IMR-90 (cell line): ENCODE data around the gene SORCS1. TPM values are rescaled to one million over a fixed set of nuclear protein-coding genes. Genes with fewer than 3 reads are reported as not detected.

Experiments
- ATAC-seq: fragments of 200-7000 bp; cut with Tn5 transposase; 2 replicates; pipeline ENCODE4 v1.9.1; 2020; ENCODE audit warnings: low read depth, mild to moderate bottlenecking, moderate library complexity
- BruUV-seq: library from RNA; stranded (reverse); fragments of 400-500 nt; replicated peaks from 2 replicates; lab custom pipeline; 2021; lab: Mats Ljungman, UMichigan
- CTCF ChIA-PET: fragments of 300-600 bp; formaldehyde crosslinking; extraction: SDS; loops from one replicate; lab custom pipeline; 2021; ENCODE audit warnings: antibody characterized with exemption; lab: Yijun Ruan, JAX
- POLR2A ChIA-PET: fragments of 300-600 bp; sonication (Branson Sonifier 250); formaldehyde crosslinking; loops from one replicate; lab custom pipeline; 2022; ENCODE audit warnings: antibody characterized with exemption; ENCODE audit not compliant: unreplicated experiment; lab: Charles Lee
- DNase-seq: peaks from one replicate; pipeline ENCODE4 v3.0.0; 2013
- H2AFZ ChIP-seq: replicated peaks from 2 replicates; pipeline ENCODE3; 2013; ENCODE audit warnings: low read length, mild to moderate bottlenecking; ENCODE audit not compliant: poor library complexity
- H2AK5ac ChIP-seq: 2 replicates; pipeline ENCODE4 v1.6.1; 2013; ENCODE audit warnings: low read depth, low read length, inconsistent platforms
- H2AK9ac ChIP-seq: replicated peaks from 2 replicates; pipeline ENCODE3; 2013; ENCODE audit warnings: mild to moderate bottlenecking, low read depth, low read length, moderate library complexity; ENCODE audit not compliant: poor library complexity
- H2BK120ac ChIP-seq: 2 replicates; pipeline ENCODE4 v1.6.1; 2013; ENCODE audit warnings: low read depth, low read length, inconsistent platforms
- H2BK15ac ChIP-seq: 3 replicates; pipeline ENCODE4 v1.6.1; 2013; ENCODE audit warnings: low read depth, low read length, inconsistent platforms
- H2BK20ac ChIP-seq: 2 replicates; pipeline ENCODE4 v1.6.1; 2013; ENCODE audit warnings: low read depth, mild to moderate bottlenecking, inconsistent platforms, low read length, moderate library complexity
- H2BK5ac ChIP-seq: 2 replicates; pipeline ENCODE4 v1.6.1; 2013; ENCODE audit warnings: mild to moderate bottlenecking, low read depth, low read length, inconsistent platforms; ENCODE audit not compliant: poor library complexity, severe bottlenecking
- H3K14ac ChIP-seq: replicated peaks from 2 replicates; pipeline ENCODE4 v1.6.1; 2013; ENCODE audit warnings: low read depth, low read length, inconsistent platforms
- H3K18ac ChIP-seq: 2 replicates; pipeline ENCODE4 v1.6.1; 2013; ENCODE audit warnings: low read depth, low read length, control low read depth
- H3K23ac ChIP-seq: 2 replicates; pipeline ENCODE4 v1.6.1; 2013; ENCODE audit warnings: low read depth, low read length, inconsistent platforms
- H3K27ac ChIP-seq: 2 replicates; pipeline ENCODE4 v1.5.1; 2013; ENCODE audit warnings: mild to moderate bottlenecking, control low read depth, low read length; ENCODE audit not compliant: insufficient read depth
- H3K27me3 ChIP-seq: 2 replicates; pipeline ENCODE4 v1.6.1; 2013; ENCODE audit warnings: low read length; ENCODE audit not compliant: control insufficient read depth, insufficient read depth
- H3K36me3 ChIP-seq: 2 replicates; pipeline ENCODE4 v1.6.1; 2013; ENCODE audit warnings: low read length, mixed read lengths; ENCODE audit not compliant: control insufficient read depth, insufficient read depth
- H3K4ac ChIP-seq: 2 replicates; pipeline ENCODE4 v1.6.1; 2013; ENCODE audit warnings: low read depth, low read length, inconsistent platforms
- H3K4me1 ChIP-seq: 2 replicates; pipeline ENCODE4 v1.6.1; 2013; ENCODE audit warnings: low read length, mixed read lengths; ENCODE audit not compliant: control insufficient read depth, insufficient read depth
- H3K4me2 ChIP-seq: 2 replicates; pipeline ENCODE4 v1.6.1; 2013; ENCODE audit warnings: low read depth, mild to moderate bottlenecking, control low read depth, low read length, moderate library complexity
- H3K4me3 ChIP-seq: 2 replicates; pipeline ENCODE4 v1.5.1; 2013; ENCODE audit warnings: low read depth, mild to moderate bottlenecking, control low read depth, low read length, moderate library complexity; ENCODE audit not compliant: insufficient read depth
- H3K56ac ChIP-seq: 2 replicates; pipeline ENCODE4 v1.6.1; 2013; ENCODE audit warnings: low read length, inconsistent platforms; ENCODE audit not compliant: insufficient read depth; ENCODE audit errors: extremely low read depth
- H3K79me1 ChIP-seq, 2 experiments: 2 replicates each; pipeline ENCODE4 v1.6.1; 2013; ENCODE audit warnings: low read length in 2 of 2, inconsistent platforms in 1 of 2, low read depth in 1 of 2
- H3K9ac ChIP-seq: 2 replicates; pipeline ENCODE4 v1.6.1; 2013; ENCODE audit warnings: low read depth, low read length, control low read depth
- H3K9me1 ChIP-seq: 2 replicates; pipeline ENCODE4 v1.6.1; 2013; ENCODE audit warnings: low read length, inconsistent platforms; ENCODE audit not compliant: insufficient read depth
- H3K9me3 ChIP-seq: 2 replicates; pipeline ENCODE4 v1.6.1; 2013; ENCODE audit warnings: low read length; ENCODE audit not compliant: control insufficient read depth, insufficient read depth
- H4K20me1 ChIP-seq: 2 replicates; pipeline ENCODE4 v1.6.1; 2013; ENCODE audit warnings: low read length, inconsistent platforms; ENCODE audit not compliant: insufficient read depth
- H4K5ac ChIP-seq: 2 replicates; pipeline ENCODE4 v1.6.1; 2013; ENCODE audit warnings: mild to moderate bottlenecking, low read depth, low read length, control low read depth
- H4K8ac ChIP-seq, 2 experiments: 2 replicates each; pipeline ENCODE4 v1.6.1; 2013; ENCODE audit warnings: low read depth in 2 of 2, low read length in 2 of 2, control low read depth in 1 of 2, inconsistent platforms in 1 of 2
- H4K91ac ChIP-seq: 2 replicates; pipeline ENCODE4 v1.6.1; 2013; ENCODE audit warnings: low read depth, low read length, inconsistent platforms; ENCODE audit not compliant: insufficient read depth
- CEBPB ChIP-seq: IDR thresholded peaks from 2 replicates; pipeline ENCODE4 v1.6.1; 2012; ENCODE audit warnings: low read depth, low read length, improper control_type of control experiment
- CHD1 ChIP-seq: IDR thresholded peaks from 2 replicates; pipeline ENCODE4 v1.6.1; 2012; ENCODE audit warnings: low read depth, low read length, improper control_type of control experiment
- FOS ChIP-seq: fragments of 150-350 bp; IDR thresholded peaks from 2 replicates; pipeline ENCODE4 v1.6.1; 2016; ENCODE audit warnings: low read depth, low read length
- MAZ ChIP-seq: IDR thresholded peaks from 2 replicates; pipeline ENCODE4 v1.6.1; 2012; ENCODE audit warnings: low read depth, mild to moderate bottlenecking, low read length, improper control_type of control experiment, moderate library complexity, borderline replicate concordance
- RCOR1 ChIP-seq: IDR thresholded peaks from 2 replicates; pipeline ENCODE4 v1.6.1; 2012; ENCODE audit warnings: mild to moderate bottlenecking, low read length, improper control_type of control experiment; ENCODE audit not compliant: insufficient replicate concordance
- RFX5 ChIP-seq: IDR thresholded peaks from 2 replicates; pipeline ENCODE4 v1.8.0; 2012; ENCODE audit warnings: low read depth, mild to moderate bottlenecking, low read length, moderate library complexity
- USF2 ChIP-seq: fragments of 150-350 bp; IDR thresholded peaks from 2 replicates; pipeline ENCODE4 v1.6.1; 2017; ENCODE audit warnings: mild to moderate bottlenecking, antibody characterized with exemption, low read length, low read depth
- WGBS, 2 experiments: methylation state at CpG; one replicate each; pipeline versions ENCODE4 v1.1.5 to v1.1.7; 2013; ENCODE audit warnings: missing lambda C conversion rate in 2 of 2; ENCODE audit not compliant: insufficient read length in 1 of 2; ENCODE audit errors: extremely low coverage in 2 of 2; 5-methylcytosine and 5-hydroxymethylcytosine counted together
- dilution Hi-C: fragments of 300-500 bp; cut with HindIII; formaldehyde crosslinking; loops from one replicate; pipeline ENCODE4 v1.14.3; 2018; ENCODE audit warnings: low sequenced_read_pairs; ENCODE audit not compliant: unreplicated experiment
- in situ Hi-C: fragments of 300-500 bp; cut with MboI; formaldehyde crosslinking; loops from 3 replicates; pipeline ENCODE4 v1.14.3; 2019; ENCODE audit warnings: low sequenced_read_pairs, inconsistent platforms, mixed read lengths
- intact Hi-C: fragments of 100-400 bp; cut with micrococcal nuclease; formaldehyde crosslinking; loops from 2 replicates; pipeline ENCODE4 v1.10.0; 2022
- polyA plus RNA-seq, 3 experiments: library from polyadenylated mRNA; depleted of rRNA; stranded (reverse); fragments of >200 nt; gene quantifications; 2 replicates each; pipeline ENCODE4 v1.2.3, GENCODE V29; 2012; ENCODE audit warnings: low replicate concordance in 1 of 3
- total RNA-seq: library from RNA; depleted of rRNA; stranded (reverse); fragments of >200 nt; gene quantifications from 2 replicates; pipeline ENCODE4 v1.2.3, GENCODE V29; 2012

Gene SORCS1
- total and polyA plus RNA-seq, 2 of the 4 experiments (the other 2 are of a cell fraction) = under 0.01 TPM; not detected in 1

- H3K4me2 ChIP-seq = no peak overlapping the region
- H3K4me3 ChIP-seq = no peak overlapping the region
- no peaks in the 10 kb centered on the region for H3K79me1 ChIP-seq
- no CpG with 5 or more reads among the region's 1 CpG for WGBS, 2 experiments
- H3K9me1 ChIP-seq = no peaks in the 10 kb centered on the region
- no peak overlapping the region for H4K8ac ChIP-seq
- H3K14ac ChIP-seq = no peak overlapping the region
- no peak overlapping the region for H4K5ac ChIP-seq
- intact Hi-C loops = no loop called here
- H3K56ac ChIP-seq = no peak overlapping the region
- ChIA-PET CTCF (interaction anchor here (0.9 kb wide), 1 partner anchor 11 kb away, joined by 3 read pairs; no protein-coding TSS in a partner anchor), POLR2A (no interaction called here)
- no peaks in the 10 kb centered on the region for H3K4me1 ChIP-seq
- DNase-seq (no peak), ATAC-seq (no peak)
- no peak overlapping the region for H2BK120ac ChIP-seq
- no peak overlapping the region for H3K9ac ChIP-seq
- no peak overlapping the region for H2AK5ac ChIP-seq
- no peaks in the 10 kb centered on the region for H3K36me3 ChIP-seq
- no peak overlapping the region for H3K18ac ChIP-seq
- H3K4ac ChIP-seq = no peak overlapping the region
- H2BK5ac ChIP-seq = no peak overlapping the region
- no peak overlapping the region for H2AFZ ChIP-seq
- H4K20me1 ChIP-seq = no peaks in the 10 kb centered on the region
- no peak overlapping the region for H2BK15ac ChIP-seq
- no TSS peak for BruUV-seq
- TF ChIP-seq CEBPB (no peak), RFX5 (no peak), RCOR1 (no peak), USF2 (no peak), CHD1 (no peak), MAZ (no peak), FOS (no peak)
- H3K9me3 ChIP-seq = peaks cover 10% of the 10 kb centered on the region
- H4K91ac ChIP-seq = no peak overlapping the region
- no peak overlapping the region for H3K27ac ChIP-seq
- dilution Hi-C loops = no loop called here
- H2BK20ac ChIP-seq = no peak overlapping the region
- in situ Hi-C loops = no loop called here
- H3K23ac ChIP-seq = no peak overlapping the region
- H3K27me3 ChIP-seq = no peaks in the 10 kb centered on the region
- no peak overlapping the region for H2AK9ac ChIP-seq
Measured at GRCh38 chr10:107157071-107157470, 7.4 kb downstream of the SORCS1 start.
